ENCODE data around the gene CCL19. TPM values are rescaled to one million over a fixed set of nuclear protein-coding genes. Genes with fewer than 3 reads are reported as not detected.

Gene CCL19
- total RNA-seq, 1 experiment from 2014 or later = not detected

GRCh38 chr9:34642679-34643078, 48.4 kb downstream of the CCL19 start:
- TF ChIP-seq ZNF274 (IDR thresholded peaks at IDR 0.05; ENCODE audit: low read depth, low read length) (no peak), RAD21 (IDR thresholded peaks at IDR 0.05; ENCODE audit: low read depth) (no peak), ATF3 (IDR thresholded peaks at IDR 0.05) (no peak), POLR2A (IDR thresholded peaks at IDR 0.05; ENCODE audit: borderline replicate concordance, extremely low read depth, insufficient read depth, insufficient read length) (no peak), ZBTB33 (IDR thresholded peaks at IDR 0.05; ENCODE audit: extremely low read depth, insufficient replicate concordance, low read length) (no peak), EGR1 (IDR thresholded peaks at IDR 0.05; ENCODE audit: low read depth) (no peak), TCF7L2 (IDR thresholded peaks at IDR 0.05; ENCODE audit: borderline replicate concordance, extremely low read depth, insufficient read depth, insufficient read length) (no peak), SP1 (IDR thresholded peaks at IDR 0.05; ENCODE audit: low read depth) (no peak), SRF (IDR thresholded peaks at IDR 0.05; ENCODE audit: low read depth) (no peak), CBX3 (IDR thresholded peaks at IDR 0.05; ENCODE audit: low read depth) (no peak), SIN3A (IDR thresholded peaks at IDR 0.05; ENCODE audit: low read depth) (no peak), ZFX (IDR thresholded peaks at IDR 0.05) (no peak)
- TF ChIP-seq, protein P1, sequence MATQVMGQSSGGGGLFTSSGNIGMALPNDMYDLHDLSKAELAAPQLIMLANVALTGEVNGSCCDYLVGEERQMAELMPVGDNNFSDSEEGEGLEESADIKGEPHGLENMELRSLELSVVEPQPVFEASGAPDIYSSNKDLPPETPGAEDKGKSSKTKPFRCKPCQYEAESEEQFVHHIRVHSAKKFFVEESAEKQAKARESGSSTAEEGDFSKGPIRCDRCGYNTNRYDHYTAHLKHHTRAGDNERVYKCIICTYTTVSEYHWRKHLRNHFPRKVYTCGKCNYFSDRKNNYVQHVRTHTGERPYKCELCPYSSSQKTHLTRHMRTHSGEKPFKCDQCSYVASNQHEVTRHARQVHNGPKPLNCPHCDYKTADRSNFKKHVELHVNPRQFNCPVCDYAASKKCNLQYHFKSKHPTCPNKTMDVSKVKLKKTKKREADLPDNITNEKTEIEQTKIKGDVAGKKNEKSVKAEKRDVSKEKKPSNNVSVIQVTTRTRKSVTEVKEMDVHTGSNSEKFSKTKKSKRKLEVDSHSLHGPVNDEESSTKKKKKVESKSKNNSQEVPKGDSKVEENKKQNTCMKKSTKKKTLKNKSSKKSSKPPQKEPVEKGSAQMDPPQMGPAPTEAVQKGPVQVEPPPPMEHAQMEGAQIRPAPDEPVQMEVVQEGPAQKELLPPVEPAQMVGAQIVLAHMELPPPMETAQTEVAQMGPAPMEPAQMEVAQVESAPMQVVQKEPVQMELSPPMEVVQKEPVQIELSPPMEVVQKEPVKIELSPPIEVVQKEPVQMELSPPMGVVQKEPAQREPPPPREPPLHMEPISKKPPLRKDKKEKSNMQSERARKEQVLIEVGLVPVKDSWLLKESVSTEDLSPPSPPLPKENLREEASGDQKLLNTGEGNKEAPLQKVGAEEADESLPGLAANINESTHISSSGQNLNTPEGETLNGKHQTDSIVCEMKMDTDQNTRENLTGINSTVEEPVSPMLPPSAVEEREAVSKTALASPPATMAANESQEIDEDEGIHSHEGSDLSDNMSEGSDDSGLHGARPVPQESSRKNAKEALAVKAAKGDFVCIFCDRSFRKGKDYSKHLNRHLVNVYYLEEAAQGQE (IDR thresholded peaks at IDR 0.05; ENCODE audit: low read depth) = no peak
- TF ChIP-seq, protein P2, sequence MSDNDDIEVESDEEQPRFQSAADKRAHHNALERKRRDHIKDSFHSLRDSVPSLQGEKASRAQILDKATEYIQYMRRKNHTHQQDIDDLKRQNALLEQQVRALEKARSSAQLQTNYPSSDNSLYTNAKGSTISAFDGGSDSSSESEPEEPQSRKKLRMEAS (IDR thresholded peaks at IDR 0.05) = no peak
- no peak overlapping the region for H3K4me2 ChIP-seq (ENCODE audit: low read length)
- no peak for ATAC-seq
- H2AFZ ChIP-seq (ENCODE audit: low read depth, low read length, poor library complexity, severe bottlenecking) = no peak overlapping the region
- no peak for DNase-seq (ENCODE audit: low read depth, low spot score)
- peaks cover 19 to 37% of the 10 kb centered on the region in 2 experiments; a peak in 3 of 4 replicates for H3K4me1 ChIP-seq (ENCODE audit: control insufficient read depth in 1 of 2, insufficient read depth in 2 of 2, low read length in 2 of 2)
- peaks cover 6% of the 10 kb centered on the region; the same call in 1 of the 2 replicates for H3K79me2 ChIP-seq (ENCODE audit: insufficient read depth, low read length)
- H3K9me3 ChIP-seq (ENCODE audit: control insufficient read depth in 1 of 2, insufficient read depth in 1 of 2, low read depth in 1 of 2, low read length in 2 of 2) = no peaks in the 10 kb centered on the region
- ChIA-PET CTCF (no interaction called here), RAD21 (ENCODE audit: low non-redundant PET in 1 of 2, low total read pairs in 2 of 2, uncharacterized antibody in 2 of 2, unreplicated experiment in 2 of 2) (no interaction called here), POLR2A (no interaction called here)
- no peaks in the 10 kb centered on the region for H3K27me3 ChIP-seq (ENCODE audit: insufficient read depth, low read length)
- no peak overlapping the region for H3K9ac ChIP-seq (ENCODE audit: low read length)
- H4K20me1 ChIP-seq (ENCODE audit: insufficient read depth) = no peaks in the 10 kb centered on the region
- intact Hi-C loops (cut with micrococcal nuclease) = no loop called here
- H3K36me3 ChIP-seq (ENCODE audit: control insufficient read depth in 1 of 2, insufficient read depth in 2 of 2, low read length in 2 of 2) = no peaks in the 10 kb centered on the region
- no peak overlapping the region for H3K4me3 ChIP-seq (replicated peaks in 1 of 2; ENCODE audit: low read depth in 1 of 2, low read length in 2 of 2)
- H3K27ac ChIP-seq (ENCODE audit: low read depth, low read length) = no peak overlapping the region
- no TSS peak for BruUV-seq (replicated peaks)
- no peaks in the 10 kb centered on the region for H3K9me2 ChIP-seq (ENCODE audit: insufficient read depth)

Measured in HCT116 (cell line).